Activated naive CD4-positive, alpha-beta T cell treated with Interleukin-2 at 50 U/mL for 16 hours (primary cell): Measurements from ENCODE around the gene STK36.

Source experiments
- DNase-seq: peaks from one replicate; pipeline ENCODE4 v3.0.0-alpha.2; 2020

Gene STK36

GRCh38 chr2:218671654-218672566 is at the start of gene STK36, which contains the start of gene RNF25:
STK36 (plus strand) TSS chr2:218672086; CDS start chr2:218672830, 744 bp downstream.
RNF25 (minus strand) TSS chr2:218672002; CDS start chr2:218671970, 32 bp downstream.
- peak; percentile 87 for DNase-seq

- no peak for DNase-seq
Observed at GRCh38 chr2:218622606-218623365, 49.1 kb upstream of the STK36 start.

GRCh38 chr2:218623366-218623705 is 48.5 kb upstream of the STK36 start:
- no peak for DNase-seq

- no peak for DNase-seq
Observed at GRCh38 chr2:218626369-218626768, 45.5 kb upstream of the STK36 start.

GRCh38 chr2:218627939-218628338 is 43.9 kb upstream of the STK36 start:
- no peak for DNase-seq

GRCh38 chr2:218631837-218632236 is 40.0 kb upstream of the STK36 start:
- no peak for DNase-seq

GRCh38 chr2:218635719-218636118 is 36.2 kb upstream of the STK36 start:
- DNase-seq, result no peak

GRCh38 chr2:218638372-218638771 is 33.5 kb upstream of the STK36 start:
- no peak for DNase-seq

GRCh38 chr2:218642121-218642656 is 29.7 kb upstream of the STK36 start:
- no peak for DNase-seq

- no peak for DNase-seq
Observed at GRCh38 chr2:218642786-218643185, 29.1 kb upstream of the STK36 start.

GRCh38 chr2:218643751-218644310 is 28.1 kb upstream of the STK36 start:
- no peak for DNase-seq

GRCh38 chr2:218644721-218645120 is 27.2 kb upstream of the STK36 start:
- no peak for DNase-seq

- DNase-seq, result no peak
Observed at GRCh38 chr2:218645126-218645525, 26.8 kb upstream of the STK36 start.

GRCh38 chr2:218648088-218648786 is 23.6 kb upstream of the STK36 start:
- DNase-seq, result peak; percentile 53

- no peak for DNase-seq
Observed at GRCh38 chr2:218648787-218649100, 23.1 kb upstream of the STK36 start.

GRCh38 chr2:218655751-218656150 is 16.1 kb upstream of the STK36 start:
- no peak for DNase-seq

- peak; percentile 55 for DNase-seq
Observed at GRCh38 chr2:218658671-218659257, 13.1 kb upstream of the STK36 start.

GRCh38 chr2:218659258-218659987 is 12.5 kb upstream of the STK36 start, which contains the start of the genes BCS1L and ZNF142:
BCS1L (plus strand) TSS chr2:218659683; CDS start chr2:218660988, 1,305 bp downstream.
ZNF142 (minus strand) TSS chr2:218659623; CDS start chr2:218656429, 3,194 bp downstream.
- peak; percentile 97 for DNase-seq

- DNase-seq, result no peak
Observed at GRCh38 chr2:218659988-218660358, 11.9 kb upstream of the STK36 start.

GRCh38 chr2:218662377-218662776 is 9.5 kb upstream of the STK36 start:
- DNase-seq, result no peak

- no peak for DNase-seq
Observed at GRCh38 chr2:218662827-218663226, 9.1 kb upstream of the STK36 start.

- DNase-seq, result no peak
Observed at GRCh38 chr2:218663901-218664300, 8.0 kb upstream of the STK36 start.
